HepG2 (cell line): ENCODE measurements around the gene ZNRD2. TPM values are rescaled to one million over a fixed set of nuclear protein-coding genes. Genes with fewer than 3 reads are reported as not detected.
A peak's percentile ranks its signal among the peaks of the same experiment; 100 is the strongest.

Source experiments
- EP300 ChIP-seq, 3 experiments: sonication (generic) in 1 of 3; formaldehyde crosslinking in 1 of 3; IDR thresholded peaks; 2 replicates each; pipeline versions ENCODE4 v1.5.1 to v1.6.1; 2011 to 2020; ENCODE audit warnings: low read depth in 2 of 3, low read length in 2 of 3, borderline replicate concordance in 1 of 3, improper control_type of control experiment in 1 of 3, mild to moderate bottlenecking in 1 of 3, missing genetic modification reagents in 1 of 3, moderate library complexity in 1 of 3
- HDAC2 ChIP-seq: sonication (generic); formaldehyde crosslinking; IDR thresholded peaks from 2 replicates; pipeline ENCODE4 v1.4.0; 2020; ENCODE audit warnings: missing genetic modification reagents
- MTA1 ChIP-seq: sonication (generic); formaldehyde crosslinking; IDR thresholded peaks from 2 replicates; pipeline ENCODE4 v1.4.0; 2020; ENCODE audit warnings: missing genetic modification reagents, mild to moderate bottlenecking, borderline replicate concordance
- NR2F1 ChIP-seq, 2 experiments: fragments of 450-650 bp in 1 of 2; formaldehyde crosslinking in 1 of 2; IDR thresholded peaks; 2 replicates each; pipeline versions ENCODE4 v1.5.0 to v1.6.1; 2016 to 2020; ENCODE audit warnings: mild to moderate bottlenecking in 1 of 2, missing compliant biosample characterization in 1 of 2, missing genetic modification reagents in 1 of 2, moderate library complexity in 1 of 2
- PAWR ChIP-seq: sonication (generic); formaldehyde crosslinking; IDR thresholded peaks from 2 replicates; pipeline ENCODE4 v1.4.0; 2020; ENCODE audit warnings: missing genetic modification reagents, mild to moderate bottlenecking, borderline replicate concordance
- POLR2A ChIP-seq, 2 experiments: IDR thresholded peaks; 2 replicates each; pipeline ENCODE4 v1.6.1; 2011; ENCODE audit warnings: low read depth in 2 of 2, low read length in 2 of 2, mild to moderate bottlenecking in 1 of 2, moderate library complexity in 1 of 2; ENCODE audit not compliant: insufficient read depth in 1 of 2
- TAF1 ChIP-seq: sonication (generic); formaldehyde crosslinking; IDR thresholded peaks from 2 replicates; pipeline ENCODE4 v1.4.0; 2020; ENCODE audit warnings: missing genetic modification reagents
- YEATS4 ChIP-seq: sonication (generic); formaldehyde crosslinking; IDR thresholded peaks from 2 replicates; pipeline ENCODE4 v1.4.0; 2020; ENCODE audit warnings: missing genetic modification reagents, borderline replicate concordance
- ZBTB7B ChIP-seq: sonication (generic); formaldehyde crosslinking; IDR thresholded peaks from 2 replicates; pipeline ENCODE4 v1.4.0; 2020; ENCODE audit warnings: missing genetic modification reagents
- ZFY ChIP-seq: sonication (generic); formaldehyde crosslinking; IDR thresholded peaks from 2 replicates; pipeline ENCODE4 v1.4.0; 2020; ENCODE audit warnings: missing genetic modification reagents
- ZNF607 ChIP-seq: sonication (generic); formaldehyde crosslinking; IDR thresholded peaks from 2 replicates; pipeline ENCODE4 v1.5.1; 2020; ENCODE audit warnings: missing genetic modification reagents, mild to moderate bottlenecking, borderline replicate concordance
- ZNF761 ChIP-seq: sonication (generic); formaldehyde crosslinking; conservative IDR thresholded peaks from 2 replicates; pipeline ENCODE4 v1.4.0; 2020; ENCODE audit warnings: mild to moderate bottlenecking, missing genetic modification reagents
- ZNF839 ChIP-seq: sonication (generic); formaldehyde crosslinking; IDR thresholded peaks from 2 replicates; pipeline ENCODE4 v1.4.0; 2020; ENCODE audit warnings: missing genetic modification reagents, mild to moderate bottlenecking, borderline replicate concordance
- polyA plus RNA-seq, 8 experiments: library from polyadenylated mRNA; depleted of rRNA in 3 of 8; stranded (reverse) in 7 of 8; unstranded in 1 of 8; fragments of >200 nt; fragmentation: Illumina TruSeq in 4 of 8; extraction: Trizol in 4 of 8; gene quantifications; 2 replicates each; pipeline versions ENCODE4 v1.2.1 to v1.2.3, GENCODE V29; 2011 to 2016; ENCODE audit warnings: low read depth in 4 of 8, missing spikeins in 1 of 8, mixed read lengths in 1 of 8; ENCODE audit not compliant: insufficient read depth in 1 of 8
- total RNA-seq, 5 experiments: library from RNA; depleted of rRNA; stranded (reverse); fragments of >200 nt; fragmentation: Illumina TruSeq; extraction: Trizol; gene quantifications; 2 replicates each; pipeline ENCODE4 v1.2.3, GENCODE V29; 2016; ENCODE audit warnings: low read depth in 1 of 5
- TF ChIP-seq, protein P1 (sequence below), 2 experiments: fragments of 450-650 bp in 1 of 2; sonication (generic) in 1 of 2; formaldehyde crosslinking in 1 of 2; IDR thresholded peaks; 2 replicates each; pipeline versions ENCODE4 v1.6.1 to v1.8.0; 2016 to 2022; ENCODE audit warnings: antibody characterized with exemption in 1 of 2, mild to moderate bottlenecking in 1 of 2, missing genetic modification reagents in 1 of 2
- TF ChIP-seq, protein P2 (sequence below): sonication (generic); formaldehyde crosslinking; IDR thresholded peaks from 2 replicates; pipeline ENCODE4 v1.8.0; 2023; ENCODE audit warnings: mild to moderate bottlenecking, missing genetic modification reagents
- TF ChIP-seq, protein P3 (sequence below): IDR thresholded peaks from 2 replicates; pipeline ENCODE4 v1.6.1; 2016; ENCODE audit warnings: missing genetic modification reagents, missing compliant biosample characterization
- TF ChIP-seq, protein P4 (sequence below): IDR thresholded peaks from 2 replicates; pipeline ENCODE4 v1.6.1; 2016; ENCODE audit warnings: low read depth, borderline replicate concordance

Gene ZNRD2
- total and polyA plus RNA-seq, 2 of the 13 experiments (the other 11 are each of a cell fraction or from before 2014, with no cell fraction given), result 29.2 to 34.0 TPM

DNA sequence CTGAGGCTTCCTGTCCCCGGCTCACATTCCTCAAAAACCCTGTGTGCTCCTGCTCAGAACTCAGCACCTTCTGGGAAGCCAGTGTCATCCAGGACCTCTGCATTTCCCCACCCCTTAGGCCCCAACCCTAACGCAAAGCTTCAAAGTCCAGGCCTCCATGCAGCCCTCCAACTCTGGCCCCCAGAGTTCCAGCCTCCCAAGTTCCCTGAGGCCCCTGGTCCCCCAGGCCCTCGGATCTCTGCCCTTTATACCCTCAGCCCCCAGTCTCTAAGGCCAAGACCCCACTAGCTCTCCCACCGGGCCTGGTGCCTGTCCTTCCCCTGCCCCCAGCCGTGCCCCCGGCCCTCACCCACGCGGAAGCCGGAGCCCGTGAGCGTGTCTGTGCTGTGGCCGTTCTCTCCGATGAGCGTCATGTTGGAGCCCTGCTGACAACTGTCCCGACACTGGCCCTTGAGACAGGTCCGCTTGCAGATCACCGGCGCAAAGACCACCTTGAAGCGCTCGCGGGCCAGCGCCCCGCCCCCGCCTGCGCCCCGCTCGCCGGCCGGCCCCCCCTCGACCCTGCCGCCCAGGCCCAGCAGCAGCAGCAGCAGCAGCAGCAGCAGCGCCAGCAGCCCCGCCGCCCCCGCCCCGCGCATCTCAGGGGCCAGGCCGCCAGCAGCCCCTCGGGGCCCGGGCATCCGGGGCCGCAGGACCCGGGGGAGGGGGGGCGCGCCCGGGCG lies 12.8 kb upstream of the ZNRD2 start (continued):
- TF ChIP-seq, protein P1, sequence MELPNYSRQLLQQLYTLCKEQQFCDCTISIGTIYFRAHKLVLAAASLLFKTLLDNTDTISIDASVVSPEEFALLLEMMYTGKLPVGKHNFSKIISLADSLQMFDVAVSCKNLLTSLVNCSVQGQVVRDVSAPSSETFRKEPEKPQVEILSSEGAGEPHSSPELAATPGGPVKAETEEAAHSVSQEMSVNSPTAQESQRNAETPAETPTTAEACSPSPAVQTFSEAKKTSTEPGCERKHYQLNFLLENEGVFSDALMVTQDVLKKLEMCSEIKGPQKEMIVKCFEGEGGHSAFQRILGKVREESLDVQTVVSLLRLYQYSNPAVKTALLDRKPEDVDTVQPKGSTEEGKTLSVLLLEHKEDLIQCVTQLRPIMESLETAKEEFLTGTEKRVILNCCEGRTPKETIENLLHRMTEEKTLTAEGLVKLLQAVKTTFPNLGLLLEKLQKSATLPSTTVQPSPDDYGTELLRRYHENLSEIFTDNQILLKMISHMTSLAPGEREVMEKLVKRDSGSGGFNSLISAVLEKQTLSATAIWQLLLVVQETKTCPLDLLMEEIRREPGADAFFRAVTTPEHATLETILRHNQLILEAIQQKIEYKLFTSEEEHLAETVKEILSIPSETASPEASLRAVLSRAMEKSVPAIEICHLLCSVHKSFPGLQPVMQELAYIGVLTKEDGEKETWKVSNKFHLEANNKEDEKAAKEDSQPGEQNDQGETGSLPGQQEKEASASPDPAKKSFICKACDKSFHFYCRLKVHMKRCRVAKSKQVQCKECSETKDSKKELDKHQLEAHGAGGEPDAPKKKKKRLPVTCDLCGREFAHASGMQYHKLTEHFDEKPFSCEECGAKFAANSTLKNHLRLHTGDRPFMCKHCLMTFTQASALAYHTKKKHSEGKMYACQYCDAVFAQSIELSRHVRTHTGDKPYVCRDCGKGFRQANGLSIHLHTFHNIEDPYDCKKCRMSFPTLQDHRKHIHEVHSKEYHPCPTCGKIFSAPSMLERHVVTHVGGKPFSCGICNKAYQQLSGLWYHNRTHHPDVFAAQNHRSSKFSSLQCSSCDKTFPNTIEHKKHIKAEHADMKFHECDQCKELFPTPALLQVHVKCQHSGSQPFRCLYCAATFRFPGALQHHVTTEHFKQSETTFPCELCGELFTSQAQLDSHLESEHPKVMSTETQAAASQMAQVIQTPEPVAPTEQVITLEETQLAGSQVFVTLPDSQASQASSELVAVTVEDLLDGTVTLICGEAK (IDR thresholded peaks at IDR 0.05), result no peak
- TF ChIP-seq, protein P1 (CRISPR knock-in tag; IDR thresholded peaks at IDR 0.05), result peak; percentile 60
- TF ChIP-seq HDAC2 (CRISPR knock-in tag) (peak; percentile 40; the same call in 1 of the 2 replicates), ZNF607 (CRISPR knock-in tag) (0 out of 2 replicates have a peak, but pooled peaks have one; percentile 30), YEATS4 (peak; percentile 26; the same call in 1 of the 2 replicates), ZNF839 (CRISPR knock-in tag) (peak; percentile 78; the same call in 1 of the 2 replicates), ZFY (CRISPR knock-in tag) (peak; percentile 84), PAWR (CRISPR knock-in tag) (no peak), POLR2A (IDR thresholded peaks at IDR 0.05; ENCODE audit: insufficient read depth in 1 of 2, low read depth in 2 of 2, low read length in 2 of 2) (peak in 1 of 2 experiments; percentile 57; a peak in 1 of 4 replicates), TAF1 (CRISPR knock-in tag) (peak; percentile 51; the same call in 1 of the 2 replicates), MTA1 (peak; percentile 29; the same call in 1 of the 2 replicates), NR2F1 (CRISPR knock-in tag; IDR thresholded peaks at IDR 0.05) (no peak), ZNF761 (CRISPR knock-in tag) (0 out of 2 replicates have a peak, but pooled peaks have one; percentile 42), EP300 (IDR thresholded peaks at IDR 0.05; ENCODE audit: low read depth in 2 of 2, low read length in 2 of 2) (0 out of 4 replicates have a peak, but pooled peaks of 1 of the 2 experiments have one; percentile 18), EP300 (CRISPR knock-in tag; IDR thresholded peaks at IDR 0.05; ENCODE audit: borderline replicate concordance) (no peak), ZBTB7B (CRISPR knock-in tag) (peak; percentile 68; the same call in 1 of the 2 replicates)
- TF ChIP-seq, protein P2, sequence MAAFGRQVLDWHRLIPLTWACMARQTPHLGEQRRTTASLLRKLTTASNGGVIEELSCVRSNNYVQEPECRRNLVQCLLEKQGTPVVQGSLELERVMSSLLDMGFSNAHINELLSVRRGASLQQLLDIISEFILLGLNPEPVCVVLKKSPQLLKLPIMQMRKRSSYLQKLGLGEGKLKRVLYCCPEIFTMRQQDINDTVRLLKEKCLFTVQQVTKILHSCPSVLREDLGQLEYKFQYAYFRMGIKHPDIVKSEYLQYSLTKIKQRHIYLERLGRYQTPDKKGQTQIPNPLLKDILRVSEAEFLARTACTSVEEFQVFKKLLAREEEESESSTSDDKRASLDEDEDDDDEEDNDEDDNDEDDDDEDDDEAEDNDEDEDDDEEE (CRISPR knock-in tag), result no peak
- TF ChIP-seq, protein P3, sequence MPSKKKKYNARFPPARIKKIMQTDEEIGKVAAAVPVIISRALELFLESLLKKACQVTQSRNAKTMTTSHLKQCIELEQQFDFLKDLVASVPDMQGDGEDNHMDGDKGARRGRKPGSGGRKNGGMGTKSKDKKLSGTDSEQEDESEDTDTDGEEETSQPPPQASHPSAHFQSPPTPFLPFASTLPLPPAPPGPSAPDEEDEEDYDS (CRISPR knock-in tag), result 0 out of 2 replicates have a peak, but pooled peaks have one; percentile 46
- TF ChIP-seq, protein P4, sequence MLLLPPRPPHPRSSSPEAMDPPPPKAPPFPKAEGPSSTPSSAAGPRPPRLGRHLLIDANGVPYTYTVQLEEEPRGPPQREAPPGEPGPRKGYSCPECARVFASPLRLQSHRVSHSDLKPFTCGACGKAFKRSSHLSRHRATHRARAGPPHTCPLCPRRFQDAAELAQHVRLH (CRISPR knock-in tag), result peak; percentile 60; the same call in 1 of the 2 replicates
